ENCODE results near the gene DGAT2L6.

GRCh38 chrX:70219938-70220764, 42.9 kb downstream of the DGAT2L6 start:
- TF ChIP-seq POLR2A (IDR thresholded peaks at IDR 0.05) (no peak), CTCF (IDR thresholded peaks at IDR 0.05) (no peak)
